Hepatocyte (in vitro differentiated cells): ENCODE results near the gene M1AP. TPM values are rescaled to one million over a fixed set of nuclear protein-coding genes. Genes with fewer than 3 reads are reported as not detected.

ENCODE experiments used
- DNase-seq: peaks from one replicate; pipeline ENCODE4 v3.0.0-alpha.2; 2016; ENCODE audit warnings: low spot score
- H2AFZ ChIP-seq: fragments of 200-600 bp; sonication (generic); 2 replicates; pipeline ENCODE4 v1.6.0; 2016; ENCODE audit warnings: antibody characterized with exemption, mild to moderate bottlenecking
- H3K27ac ChIP-seq: fragments of 200-600 bp; sonication (generic); 2 replicates; pipeline ENCODE4 v1.5.1; 2016; ENCODE audit warnings: mild to moderate bottlenecking
- H3K27me3 ChIP-seq: fragments of 200-600 bp; sonication (generic); 2 replicates; pipeline ENCODE4 v1.6.1; 2016
- H3K36me3 ChIP-seq: fragments of 200-600 bp; sonication (generic); replicated peaks from 2 replicates; pipeline ENCODE4 v1.5.1; 2016; ENCODE audit warnings: low read depth; ENCODE audit not compliant: insufficient read depth
- H3K4me1 ChIP-seq: fragments of 200-600 bp; sonication (generic); 2 replicates; pipeline ENCODE4 v1.5.1; 2016; ENCODE audit warnings: mild to moderate bottlenecking, moderate library complexity; ENCODE audit not compliant: insufficient read depth
- H3K4me2 ChIP-seq: fragments of 200-600 bp; sonication (generic); 2 replicates; pipeline ENCODE4 v1.6.0; 2016
- H3K4me3 ChIP-seq: fragments of 200-600 bp; sonication (generic); 2 replicates; pipeline ENCODE4 v1.5.1; 2016; ENCODE audit warnings: mild to moderate bottlenecking
- H3K79me2 ChIP-seq: fragments of 200-600 bp; sonication (generic); 2 replicates; pipeline ENCODE4 v1.6.0; 2017; ENCODE audit warnings: mild to moderate bottlenecking
- H3K9me2 ChIP-seq: fragments of 200-600 bp; sonication (generic); replicated peaks from 2 replicates; pipeline ENCODE4 v1.6.0; 2017; ENCODE audit warnings: mild to moderate bottlenecking; ENCODE audit not compliant: insufficient read depth
- H3K9me3 ChIP-seq: fragments of 200-600 bp; sonication (generic); 2 replicates; pipeline ENCODE4 v1.5.1; 2016; ENCODE audit warnings: low read depth, mild to moderate bottlenecking
- H4K20me1 ChIP-seq: fragments of 200-600 bp; sonication (generic); 2 replicates; pipeline ENCODE4 v1.6.0; 2016; ENCODE audit warnings: mild to moderate bottlenecking; ENCODE audit not compliant: insufficient read depth, poor library complexity, severe bottlenecking
- EZH2 ChIP-seq: fragments of 200-600 bp; sonication (generic); IDR thresholded peaks from 2 replicates; pipeline ENCODE4 v1.6.1; 2016; ENCODE audit warnings: antibody characterized with exemption, mild to moderate bottlenecking, borderline replicate concordance
- EZH2phosphoT487 ChIP-seq: fragments of 200-600 bp; sonication (generic); IDR thresholded peaks from one replicate; pipeline ENCODE4 v1.6.1; 2018; ENCODE audit warnings: antibody characterized with exemption, mild to moderate bottlenecking, low read depth, moderate library complexity; ENCODE audit not compliant: unreplicated experiment, severe bottlenecking
- WGBS: methylation state at CpG from one replicate; pipeline ENCODE4 v1.1.6; 2016; ENCODE audit warnings: low lambda C conversion rate; ENCODE audit errors: missing lambda C conversion rate; 5-methylcytosine and 5-hydroxymethylcytosine counted together
- polyA plus RNA-seq: library from polyadenylated mRNA; unstranded; fragments of >200 nt; fragmentation: Nextera tagmentation; extraction: Ambion mirVana; gene quantifications from 2 replicates; pipeline ENCODE4 v1.2.1, GENCODE V29; 2016
- total RNA-seq: library from RNA; depleted of rRNA; stranded (reverse); fragments of >200 nt; gene quantifications from 2 replicates; pipeline ENCODE4 v1.2.3, GENCODE V29; 2014
- TF ChIP-seq, protein P1 (sequence below): fragments of 200-600 bp; sonication (generic); IDR thresholded peaks from 2 replicates; pipeline ENCODE4 v1.5.1; 2016; ENCODE audit warnings: antibody characterized with exemption, mild to moderate bottlenecking; ENCODE audit not compliant: poor library complexity

Gene M1AP
- total and polyA plus RNA-seq, 2 experiments from 2014 or later: 0.30 to 0.70 TPM

DNA sequence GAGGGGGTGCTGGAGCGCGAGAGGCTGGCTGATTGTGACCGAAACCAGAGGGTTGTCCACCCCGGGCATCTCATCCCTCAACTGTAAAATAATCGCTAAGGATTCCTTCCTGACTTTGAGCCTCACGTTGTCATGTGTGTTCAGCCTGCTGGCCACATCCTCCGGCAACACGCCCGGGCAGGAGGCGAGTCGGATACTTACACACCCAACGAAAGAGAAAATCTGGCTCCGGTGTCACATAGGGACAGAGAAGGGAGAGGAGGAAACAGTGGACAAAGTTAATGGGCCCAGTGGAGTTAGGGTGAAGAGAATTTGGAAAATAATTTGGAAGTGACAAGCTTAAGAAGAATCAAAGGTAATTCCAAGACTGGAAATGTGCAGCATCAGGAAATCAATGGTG lies 131.5 kb downstream of the M1AP start:
- peaks cover 6% of the 10 kb centered on the region for H3K4me1 ChIP-seq
- no peaks in the 10 kb centered on the region for H3K79me2 ChIP-seq
- no peaks in the 10 kb centered on the region for H4K20me1 ChIP-seq
- peak; percentile 7 for TF ChIP-seq EZH2phosphoT487
- TF ChIP-seq, protein P1, sequence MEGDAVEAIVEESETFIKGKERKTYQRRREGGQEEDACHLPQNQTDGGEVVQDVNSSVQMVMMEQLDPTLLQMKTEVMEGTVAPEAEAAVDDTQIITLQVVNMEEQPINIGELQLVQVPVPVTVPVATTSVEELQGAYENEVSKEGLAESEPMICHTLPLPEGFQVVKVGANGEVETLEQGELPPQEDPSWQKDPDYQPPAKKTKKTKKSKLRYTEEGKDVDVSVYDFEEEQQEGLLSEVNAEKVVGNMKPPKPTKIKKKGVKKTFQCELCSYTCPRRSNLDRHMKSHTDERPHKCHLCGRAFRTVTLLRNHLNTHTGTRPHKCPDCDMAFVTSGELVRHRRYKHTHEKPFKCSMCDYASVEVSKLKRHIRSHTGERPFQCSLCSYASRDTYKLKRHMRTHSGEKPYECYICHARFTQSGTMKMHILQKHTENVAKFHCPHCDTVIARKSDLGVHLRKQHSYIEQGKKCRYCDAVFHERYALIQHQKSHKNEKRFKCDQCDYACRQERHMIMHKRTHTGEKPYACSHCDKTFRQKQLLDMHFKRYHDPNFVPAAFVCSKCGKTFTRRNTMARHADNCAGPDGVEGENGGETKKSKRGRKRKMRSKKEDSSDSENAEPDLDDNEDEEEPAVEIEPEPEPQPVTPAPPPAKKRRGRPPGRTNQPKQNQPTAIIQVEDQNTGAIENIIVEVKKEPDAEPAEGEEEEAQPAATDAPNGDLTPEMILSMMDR: no peak
- H3K4me2 ChIP-seq: peak overlapping the region; percentile 74
- no peaks in the 10 kb centered on the region for H3K9me3 ChIP-seq
- 87% methylated on average over 13 of the region's 13 CpGs for WGBS
- DNase-seq: no peak
- H3K27ac ChIP-seq: no peak overlapping the region
- no peak overlapping the region for H2AFZ ChIP-seq
- H3K27me3 ChIP-seq: peaks cover 92% of the 10 kb centered on the region
- no peak overlapping the region for H3K4me3 ChIP-seq
- no peaks in the 10 kb centered on the region for H3K9me2 ChIP-seq
- no peaks in the 10 kb centered on the region for H3K36me3 ChIP-seq

DNA sequence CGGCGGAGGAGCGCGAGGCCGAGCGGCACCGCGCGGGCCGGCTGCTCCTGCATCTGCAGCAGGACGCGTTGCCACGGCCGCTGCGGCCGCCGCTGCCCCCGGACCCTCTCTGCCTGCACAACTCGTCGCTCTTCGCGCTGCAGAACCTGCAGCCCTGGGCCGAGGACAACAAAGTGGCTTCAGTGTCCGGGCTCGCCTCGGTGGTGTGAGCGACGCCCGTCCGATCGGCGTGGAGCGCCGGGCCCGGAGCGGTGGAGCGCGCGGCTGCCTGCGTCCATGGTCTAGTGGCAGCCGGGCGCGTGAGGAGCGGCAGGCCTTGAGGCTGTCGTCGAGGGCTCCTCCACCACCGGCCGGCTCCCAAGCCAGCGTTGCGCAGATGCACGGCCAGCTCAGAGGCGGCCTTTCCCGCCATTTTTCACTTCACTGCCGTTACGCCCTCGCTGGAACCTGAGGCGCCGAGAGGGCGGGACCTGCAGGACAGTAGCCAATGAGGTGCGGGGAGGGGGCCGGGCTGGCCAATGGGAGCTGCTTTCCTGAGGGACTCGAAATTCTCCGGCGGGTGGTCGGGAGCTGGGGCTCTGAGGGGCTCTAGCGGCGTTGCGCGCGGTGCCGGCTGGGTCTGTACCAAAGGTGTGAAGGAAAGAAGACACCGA lies 132.0 kb downstream of the M1AP start:
- Histone ChIP-seq H3K79me2 (no peaks in the 10 kb centered on the region), H3K9me2 (no peaks in the 10 kb centered on the region), H3K36me3 (no peaks in the 10 kb centered on the region), H3K4me3 (no peak overlapping the region), H3K27me3 (peaks cover 97% of the 10 kb centered on the region), H3K4me2 (peak overlapping the region; percentile 74), H3K4me1 (peaks cover 6% of the 10 kb centered on the region), H2AFZ (peak overlapping the region; percentile 66), H3K27ac (no peak overlapping the region), H3K9me3 (no peaks in the 10 kb centered on the region), H4K20me1 (no peaks in the 10 kb centered on the region)
- 7% methylated on average over 56 of the region's 72 CpGs for WGBS
- DNase-seq: peak; percentile 53
- peak; percentile 38 for TF ChIP-seq EZH2phosphoT487
- peak; percentile 68 for TF ChIP-seq EZH2
- TF ChIP-seq, protein P1: no peak

DNA sequence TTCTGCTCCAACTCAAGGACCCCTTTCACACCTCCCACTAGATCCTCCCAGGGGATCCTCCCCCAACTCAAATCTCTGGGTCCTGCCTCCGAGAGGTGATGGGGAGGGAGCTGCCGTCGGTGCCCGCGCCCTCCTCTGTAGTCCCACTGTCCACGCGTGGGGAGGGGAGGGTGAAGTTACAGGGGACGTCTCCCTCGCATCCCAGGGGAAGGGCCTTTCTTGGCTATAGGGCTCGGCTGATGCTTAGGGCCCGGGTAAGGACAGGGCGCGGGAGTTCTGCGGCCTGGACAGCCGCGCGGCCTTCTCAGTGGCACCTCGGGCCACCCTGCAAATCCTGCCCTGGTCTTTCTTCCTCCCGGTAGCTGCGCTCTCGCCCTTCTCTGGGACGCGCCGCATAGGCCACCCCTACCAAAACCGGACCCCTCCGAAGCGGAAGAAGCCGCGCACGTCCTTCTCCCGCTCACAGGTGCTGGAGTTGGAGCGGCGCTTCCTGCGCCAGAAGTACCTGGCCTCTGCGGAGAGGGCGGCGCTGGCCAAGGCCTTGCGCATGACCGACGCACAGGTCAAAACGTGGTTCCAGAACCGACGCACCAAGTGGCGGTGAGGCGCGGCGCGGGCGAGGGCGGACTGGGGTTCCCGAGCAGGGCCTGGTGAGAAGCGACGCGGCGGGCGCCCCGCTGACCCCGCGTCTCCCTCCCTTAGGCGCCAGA lies 132.7 kb downstream of the M1AP start:
- H3K4me3 ChIP-seq: no peak overlapping the region
- no peaks in the 10 kb centered on the region for H3K9me3 ChIP-seq
- WGBS: 7% methylated on average over 52 of the region's 60 CpGs
- H3K4me1 ChIP-seq: peaks cover 6% of the 10 kb centered on the region
- H4K20me1 ChIP-seq: no peaks in the 10 kb centered on the region
- H3K4me2 ChIP-seq: peak overlapping the region; percentile 74
- TF ChIP-seq EZH2phosphoT487 (peak; percentile 14), EZH2 (peak; percentile 94)
- TF ChIP-seq, protein P1: no peak
- H2AFZ ChIP-seq: peak overlapping the region; percentile 66
- H3K79me2 ChIP-seq: no peaks in the 10 kb centered on the region
- no peaks in the 10 kb centered on the region for H3K9me2 ChIP-seq
- no peak for DNase-seq
- H3K36me3 ChIP-seq: no peaks in the 10 kb centered on the region
- H3K27ac ChIP-seq: no peak overlapping the region
- peaks cover 98% of the 10 kb centered on the region for H3K27me3 ChIP-seq
